Stimulated activated CD8-positive, alpha-beta memory T cell treated with anti-CD3 and anti-CD28 coated beads, Interleukin-15, amount 100 ng/mL, for 4 hours (primary cell): ENCODE results near the gene GRK5.

ENCODE experiments used
- DNase-seq, 2 donors: peaks; one replicate each; pipeline ENCODE4 v3.0.0-alpha.2; 2020; ENCODE audit warnings: low read depth in 2 of 2

GRK5 gene

DNA sequence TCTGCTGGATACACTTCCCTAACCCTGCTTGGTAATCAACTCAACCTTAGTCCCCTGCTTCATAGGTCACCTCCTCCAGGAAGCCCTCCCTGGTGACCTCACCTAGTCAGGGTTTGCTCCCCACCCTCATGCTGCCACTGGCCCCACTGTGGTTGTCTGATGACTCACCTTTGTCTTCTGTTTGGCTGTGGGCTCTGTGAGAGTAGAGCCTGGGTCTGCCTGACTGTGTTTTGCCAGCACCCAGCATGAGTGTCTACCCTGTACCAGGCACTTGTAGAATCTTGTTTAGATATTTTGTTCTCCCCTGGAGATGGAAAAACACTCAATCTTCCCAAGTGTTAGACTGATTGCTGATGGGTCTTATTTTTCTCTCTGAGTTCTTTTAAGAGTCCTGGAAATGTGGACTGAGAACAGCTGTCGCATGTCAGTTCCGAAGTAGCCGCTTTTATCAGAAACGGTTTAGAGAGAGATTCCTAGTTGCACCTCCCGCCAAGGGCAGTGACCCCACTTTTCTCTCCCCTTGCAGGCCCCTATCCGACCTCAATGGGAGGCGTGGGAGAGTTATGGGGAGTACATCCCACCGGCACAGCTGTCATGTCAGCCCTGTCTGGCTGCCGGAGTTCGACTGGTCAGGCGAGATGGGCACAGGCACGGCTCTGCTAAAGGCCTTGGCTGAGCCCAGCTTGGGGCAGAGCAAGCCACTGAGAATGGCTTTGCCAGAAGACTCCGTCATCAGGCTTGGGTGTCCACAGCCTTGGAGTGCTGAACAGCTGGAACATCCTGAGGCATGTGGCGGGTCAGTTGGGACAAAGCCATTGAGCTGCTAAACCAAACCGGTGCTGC, 134.3 kb downstream of the GRK5 start:
- DNase-seq = peak; percentile 28 to 39

DNA sequence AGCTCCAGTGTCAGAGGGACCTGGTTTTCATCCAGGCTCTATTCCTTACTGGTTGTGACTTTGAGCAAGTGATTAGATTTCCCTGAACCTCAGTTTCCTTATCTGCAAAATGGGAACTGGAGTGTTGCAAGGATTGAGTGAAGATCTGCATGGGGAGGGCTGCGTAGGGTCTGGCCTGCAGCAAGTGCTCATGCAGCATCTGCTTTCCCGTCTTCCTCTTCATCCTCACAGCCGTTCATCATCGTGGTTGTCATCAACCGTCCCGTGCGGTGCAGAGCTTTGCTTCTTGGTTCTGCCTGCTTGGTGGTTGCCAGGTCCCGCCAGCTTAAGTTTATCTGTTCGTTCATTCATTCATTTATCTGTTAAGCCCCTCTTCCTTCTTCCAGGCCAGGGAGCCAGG, 135.0 kb downstream of the GRK5 start:
- DNase-seq = no peak

DNA sequence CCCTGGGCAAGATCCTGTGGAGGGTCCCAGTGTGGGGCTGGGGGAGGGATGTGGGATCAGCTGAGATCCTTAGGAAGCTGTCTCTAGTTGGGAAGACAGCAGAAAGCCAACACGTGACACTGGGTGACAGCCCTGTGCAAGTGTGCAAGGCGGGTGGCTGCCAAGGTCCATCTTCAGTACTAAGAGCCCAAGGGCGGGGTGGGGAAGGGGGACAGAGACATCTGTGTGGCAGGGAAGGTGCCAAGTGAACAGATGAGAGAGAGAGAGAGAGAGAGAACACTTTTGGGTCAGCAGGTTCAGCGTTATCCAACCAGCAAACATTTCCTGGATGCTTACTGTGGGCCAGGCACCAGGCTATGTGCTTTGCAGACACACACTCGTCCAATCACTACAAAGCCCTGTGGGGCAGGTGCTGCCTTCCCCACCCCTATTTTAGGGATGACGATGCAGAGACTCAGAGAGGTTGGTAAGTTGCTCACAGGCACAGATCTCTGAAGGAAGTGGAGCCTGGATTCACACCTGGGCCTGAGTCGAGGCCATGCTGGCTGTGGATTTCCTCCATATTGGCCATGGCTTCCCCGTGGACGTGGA, 135.7 kb downstream of the GRK5 start:
- DNase-seq = no peak

- DNase-seq = no peak
These were observed 137.0 kb downstream of the GRK5 start for GRCh38 chr10:119344381-119344780.

DNA sequence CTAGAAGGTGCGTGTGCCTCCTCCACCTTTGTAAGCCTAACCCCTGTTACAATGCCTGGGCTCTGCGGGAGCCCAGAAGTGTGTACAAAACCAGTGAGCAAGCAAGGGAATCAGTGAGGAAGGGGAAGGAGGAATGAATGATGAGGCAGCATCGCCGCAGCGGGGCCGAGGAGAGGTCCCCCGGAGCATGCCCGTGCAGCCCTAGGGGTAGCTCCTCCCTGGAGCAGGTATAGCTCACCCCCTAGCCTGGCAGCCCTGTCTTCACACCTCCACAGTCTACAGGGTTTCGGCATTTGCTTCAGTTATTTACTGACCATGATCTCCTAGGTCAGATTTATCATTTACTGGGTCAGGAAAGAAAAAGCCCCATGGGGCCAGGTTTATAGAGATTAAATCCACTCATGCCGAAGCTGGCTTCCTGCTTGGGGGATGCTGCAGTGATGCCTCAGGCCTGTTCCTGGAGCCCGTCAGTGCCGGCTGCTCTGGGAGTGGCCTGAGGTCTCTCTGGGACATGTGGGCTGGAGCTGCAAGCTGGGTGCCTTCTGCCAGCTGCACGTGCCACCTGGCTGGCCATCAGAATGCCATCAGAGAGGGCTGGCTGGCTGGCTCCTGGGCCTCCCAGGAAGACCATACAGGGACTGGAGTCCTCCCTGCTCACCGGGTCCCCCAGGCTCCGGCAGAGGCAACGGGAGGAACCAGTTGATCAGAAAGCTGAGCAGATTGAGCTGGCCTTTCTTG, 138.9 kb downstream of the GRK5 start:
- no peak for DNase-seq

DNA sequence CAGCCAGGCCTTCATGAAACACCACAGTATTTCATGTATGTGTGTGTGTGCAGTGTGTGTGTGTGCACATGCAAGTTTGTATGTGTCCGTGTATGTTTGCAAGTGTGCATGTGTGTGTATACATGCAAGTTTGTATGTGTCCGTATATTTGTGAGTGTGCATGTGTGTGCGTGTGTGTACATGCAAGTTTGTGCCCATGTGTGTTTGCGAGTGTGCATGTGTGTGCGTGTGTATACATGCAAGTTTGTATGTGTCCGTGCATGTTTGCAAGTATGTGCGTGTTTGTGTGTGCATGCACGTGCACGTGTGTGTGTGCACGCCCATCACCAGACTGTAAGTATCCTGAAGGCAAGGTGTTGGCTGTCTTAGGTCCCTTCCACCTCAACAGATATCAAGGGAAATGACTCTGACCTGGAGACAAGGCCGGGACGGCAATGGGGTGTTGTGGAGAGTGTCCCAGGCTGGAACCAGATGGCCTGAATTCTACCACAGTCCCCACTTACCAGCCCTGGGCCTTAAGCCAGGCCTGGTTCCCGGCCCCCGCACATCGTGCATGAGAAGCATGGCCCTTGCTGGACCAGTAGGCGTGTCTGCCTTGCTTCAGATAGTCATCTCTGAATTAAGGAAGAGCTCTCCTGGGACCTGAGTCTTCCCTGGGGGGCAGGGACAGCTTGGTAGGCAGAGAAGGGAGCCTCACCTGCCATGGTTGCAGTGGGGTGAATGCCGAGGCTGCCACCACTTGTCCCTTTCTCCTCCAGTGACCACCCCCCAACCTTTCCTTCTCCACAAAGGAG, 140.0 kb downstream of the GRK5 start:
- DNase-seq = no peak

GRCh38 chr10:119348106-119348505, 140.7 kb downstream of the GRK5 start:
- DNase-seq = no peak

GRCh38 chr10:119348516-119349240, 141.3 kb downstream of the GRK5 start:
- no peak for DNase-seq

DNA sequence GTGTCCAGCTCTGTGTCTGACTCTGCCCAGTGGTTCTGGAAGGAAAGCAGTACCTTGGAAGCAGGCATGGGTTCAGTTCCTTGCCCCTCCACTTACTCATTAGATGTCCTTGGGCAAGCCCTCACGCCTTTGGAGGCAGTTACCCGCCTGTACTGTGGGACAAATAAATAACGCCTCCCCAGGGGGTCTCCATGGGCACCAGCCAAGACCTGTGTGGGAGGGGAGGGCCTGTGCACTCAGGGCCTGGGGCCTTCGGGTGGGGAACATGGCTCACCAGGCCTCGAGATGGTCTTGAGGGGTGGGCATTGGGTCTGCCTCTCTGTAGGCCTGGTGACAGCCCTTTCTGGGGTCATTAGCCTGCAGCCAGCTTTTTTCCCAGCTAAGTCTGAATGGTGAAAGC, 142.0 kb downstream of the GRK5 start:
- no peak for DNase-seq

DNA sequence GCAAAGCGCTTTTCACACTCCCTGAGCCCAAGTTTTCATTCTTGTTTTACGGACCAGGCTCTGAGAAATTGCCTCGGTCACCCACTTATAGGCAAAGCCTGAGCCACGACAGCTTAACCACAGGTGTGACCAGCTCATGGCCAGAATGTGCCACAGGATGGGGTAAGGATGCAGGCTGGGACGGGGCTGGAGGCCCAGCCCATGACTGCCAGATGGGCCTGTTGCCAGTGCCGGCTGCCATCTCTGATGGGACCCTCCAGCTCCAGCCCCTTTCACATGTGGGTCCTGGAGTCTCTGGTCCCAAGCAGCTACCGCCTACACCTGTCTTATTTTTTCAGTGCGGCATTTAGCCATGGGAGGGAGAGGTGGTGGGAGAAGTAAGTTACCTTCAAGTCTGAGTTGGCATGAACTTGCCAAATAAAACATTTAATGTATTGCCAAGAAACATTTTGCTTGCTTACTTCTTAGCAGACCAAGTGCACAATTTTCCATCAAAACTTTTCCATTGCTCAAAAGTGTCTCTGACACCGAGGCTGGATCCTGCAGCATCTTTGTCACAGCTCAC, 142.6 kb downstream of the GRK5 start:
- no peak for DNase-seq

DNA sequence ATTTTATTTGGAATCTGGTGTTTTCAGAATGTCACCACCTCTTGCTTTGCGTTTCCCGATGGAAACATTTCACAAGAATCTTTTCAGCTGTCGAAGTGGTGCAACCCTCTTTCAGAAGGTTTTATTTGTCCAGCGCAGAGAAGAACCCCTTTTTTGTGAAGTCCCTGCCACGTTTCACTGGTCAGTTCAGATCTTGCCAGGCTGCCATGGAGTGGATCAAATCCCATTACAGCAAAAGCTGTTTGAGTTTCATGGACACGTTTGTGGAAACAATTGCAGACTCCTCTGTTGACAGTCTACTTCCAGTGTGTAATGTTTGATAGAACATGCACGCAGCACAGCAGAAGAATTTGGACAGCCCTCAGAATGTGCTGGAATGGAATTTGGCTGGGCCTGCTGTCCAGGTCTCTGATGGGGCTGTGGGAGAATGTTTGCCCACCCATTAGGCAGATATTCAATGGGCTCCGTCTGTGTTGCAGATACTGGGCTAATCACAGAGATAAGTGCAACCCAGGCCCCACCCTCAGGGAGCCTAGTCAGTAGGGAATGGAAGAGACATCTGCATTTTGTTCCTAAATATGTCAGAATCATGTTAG, 143.2 kb downstream of the GRK5 start:
- no peak for DNase-seq

- no peak for DNase-seq
These were observed 143.8 kb downstream of the GRK5 start for GRCh38 chr10:119351189-119351588.

DNA sequence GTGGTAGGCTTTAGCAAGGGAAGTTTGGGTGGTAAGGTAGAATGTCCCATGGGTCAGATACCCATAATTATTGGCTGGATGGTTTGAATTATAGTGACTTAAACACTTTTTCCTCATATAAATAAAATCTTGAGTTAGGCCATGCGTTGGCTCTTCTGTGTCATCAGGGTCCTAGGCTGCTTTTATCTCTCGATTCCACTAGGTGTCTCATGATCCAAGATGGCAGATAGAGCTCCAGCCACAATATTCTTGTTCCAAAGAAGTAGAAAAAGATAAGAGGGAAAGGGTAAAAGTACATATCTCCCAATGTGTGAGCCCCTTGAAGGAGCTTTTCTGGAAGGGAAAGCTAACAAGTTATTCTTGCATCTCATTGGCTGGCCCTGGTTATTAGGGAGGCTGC, 144.7 kb downstream of the GRK5 start:
- no peak for DNase-seq

DNA sequence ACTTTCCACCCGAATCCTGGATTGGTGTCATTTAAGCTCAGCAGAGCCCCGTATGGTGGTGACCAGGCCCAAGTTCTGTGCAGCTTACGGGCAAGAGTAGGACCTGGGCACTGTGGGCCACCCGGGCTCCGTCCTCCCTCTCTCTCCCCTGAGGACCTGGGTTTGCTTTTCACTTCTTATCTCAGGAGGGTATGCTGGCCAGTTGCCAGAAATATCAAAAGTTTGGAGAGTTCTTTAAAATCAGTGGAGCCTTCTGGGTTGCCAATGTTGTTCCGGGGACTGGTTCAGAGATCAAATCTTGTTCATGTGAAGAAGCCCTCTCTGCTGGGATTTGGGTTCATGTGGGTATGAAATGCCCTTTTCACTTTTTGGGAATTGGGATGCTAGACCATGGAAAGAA, 145.4 kb downstream of the GRK5 start:
- DNase-seq = no peak

GRCh38 chr10:119353421-119353820, 146.1 kb downstream of the GRK5 start:
- no peak for DNase-seq

- no peak for DNase-seq
These were observed 148.6 kb downstream of the GRK5 start for GRCh38 chr10:119355930-119356329.

- DNase-seq = no peak
These were observed 150.2 kb downstream of the GRK5 start for GRCh38 chr10:119357412-119358151.

DNA sequence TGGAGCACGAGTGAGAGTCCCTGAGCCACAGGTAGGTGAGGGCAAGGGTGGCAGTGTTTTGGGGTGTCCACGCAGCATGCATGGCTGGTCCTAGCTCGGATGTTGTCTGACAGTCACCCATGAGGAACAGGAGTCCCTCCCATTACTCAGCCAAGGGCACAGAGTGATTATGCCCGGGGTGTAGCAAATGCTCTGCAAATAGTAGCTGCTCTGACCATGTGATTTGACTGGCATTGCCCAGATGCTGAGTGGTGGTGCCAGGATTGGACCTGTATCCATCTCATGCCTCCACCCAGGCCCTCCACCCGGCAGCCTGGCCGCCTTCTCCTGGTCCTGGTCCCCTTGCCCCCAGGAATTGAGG, 150.8 kb downstream of the GRK5 start:
- DNase-seq = no peak

DNA sequence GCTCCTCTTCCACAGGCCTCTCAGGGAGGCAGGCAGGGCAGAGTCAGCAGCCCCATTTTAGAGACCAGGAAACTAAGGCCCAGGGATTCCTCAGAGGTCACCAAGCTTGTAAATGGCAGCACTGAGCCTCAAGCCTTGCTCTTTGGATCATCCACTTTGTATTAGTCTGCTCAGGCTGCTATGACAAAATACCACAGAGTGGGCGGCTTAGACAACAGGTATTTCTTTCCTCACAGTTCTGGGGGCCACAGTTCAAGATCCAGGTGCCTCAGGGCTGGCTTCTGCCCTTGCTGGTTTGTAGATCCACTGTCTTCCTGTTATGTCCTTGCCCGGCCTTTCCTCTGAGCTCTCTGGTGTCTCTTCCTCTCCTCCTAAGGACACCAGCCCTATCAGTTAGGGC, 151.2 kb downstream of the GRK5 start:
- DNase-seq = no peak

DNA sequence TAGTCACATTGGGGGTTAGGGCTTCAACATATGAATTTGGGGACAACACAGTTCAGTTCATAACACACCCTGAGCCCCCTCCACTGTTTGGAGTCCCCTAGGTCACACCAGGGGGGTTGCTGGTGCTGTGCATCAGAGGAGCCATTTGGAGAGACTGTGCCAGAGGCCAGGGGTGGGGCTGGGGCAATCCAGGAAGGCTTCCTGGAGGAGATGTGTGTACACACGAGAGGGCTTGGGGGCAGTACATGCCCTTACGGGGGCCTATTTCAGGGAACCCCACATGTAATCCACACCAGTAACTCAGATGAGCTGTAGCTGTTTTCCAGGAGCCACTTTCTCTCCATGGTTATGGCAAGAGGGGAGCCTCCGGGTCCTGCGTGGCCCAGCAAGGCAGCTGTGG, 151.7 kb downstream of the GRK5 start:
- DNase-seq = no peak
